PC-3 (cell line): Measurements from ENCODE around the gene B3GAT1. TPM values are rescaled to one million over a fixed set of nuclear protein-coding genes. Genes with fewer than 3 reads are reported as not detected.

Experiments used
- ATAC-seq: fragments of 200-7000 bp; cut with Tn5 transposase; 2 replicates; pipeline ENCODE4 v1.9.1; 2020; ENCODE audit warnings: mild to moderate bottlenecking, moderate library complexity
- BruUV-seq: library from RNA; stranded (reverse); fragments of 400-500 nt; replicated peaks from 2 replicates; lab custom pipeline; 2021; lab: Mats Ljungman, UMichigan
- CTCF ChIA-PET: fragments of 300-600 bp; sonication (Branson Sonifier 250); formaldehyde crosslinking; loops from one replicate; lab custom pipeline; 2022; ENCODE audit warnings: antibody characterized with exemption; lab: Charles Lee
- POLR2A ChIA-PET: fragments of 300-600 bp; sonication (Branson Sonifier 250); formaldehyde crosslinking; loops from one replicate; lab custom pipeline; 2022; ENCODE audit warnings: antibody characterized with exemption; ENCODE audit not compliant: unreplicated experiment; lab: Charles Lee
- DNase-seq: peaks from one replicate; pipeline ENCODE4 v3.0.0-alpha.2; 2015
- H2AFZ ChIP-seq: fragments of 300-600 bp; sonication (generic); 2 replicates; pipeline ENCODE4 v1.6.0; 2016; ENCODE audit warnings: antibody characterized with exemption, low read length
- H3F3A ChIP-seq: fragments of 300-600 bp; sonication (generic); one replicate; pipeline ENCODE4 v1.6.0; 2017; ENCODE audit warnings: antibody characterized with exemption, low read length, control low read depth, mild to moderate bottlenecking; ENCODE audit not compliant: unreplicated experiment
- H3K27ac ChIP-seq: fragments of 300-600 bp; sonication (generic); 2 replicates; pipeline ENCODE4 v1.5.1; 2016; ENCODE audit warnings: mild to moderate bottlenecking, low read length
- H3K27me3 ChIP-seq: fragments of 300-600 bp; sonication (generic); 2 replicates; pipeline ENCODE4 v1.6.1; 2016; ENCODE audit warnings: low read length, mixed read lengths
- H3K36me3 ChIP-seq: fragments of 300-600 bp; sonication (generic); 2 replicates; pipeline ENCODE4 v1.6.1; 2016; ENCODE audit warnings: low read depth, mixed run types, low read length, mixed read lengths
- H3K4me1 ChIP-seq: fragments of 300-600 bp; sonication (generic); 2 replicates; pipeline ENCODE4 v1.5.1; 2016; ENCODE audit warnings: low read length; ENCODE audit not compliant: insufficient read depth
- H3K4me2 ChIP-seq: fragments of 300-600 bp; sonication (generic); 2 replicates; pipeline ENCODE4 v1.6.0; 2016; ENCODE audit warnings: low read length
- H3K4me3 ChIP-seq: fragments of 300-600 bp; sonication (generic); 2 replicates; pipeline ENCODE4 v1.5.1; 2016; ENCODE audit warnings: mild to moderate bottlenecking, low read length, mixed read lengths
- H3K79me2 ChIP-seq: fragments of 300-600 bp; sonication (generic); 2 replicates; pipeline ENCODE4 v1.6.1; 2017; ENCODE audit warnings: low read length, mixed read lengths
- H3K9ac ChIP-seq: fragments of 300-600 bp; sonication (generic); 2 replicates; pipeline ENCODE4 v1.6.0; 2016; ENCODE audit warnings: mild to moderate bottlenecking, low read length
- H3K9me2 ChIP-seq: fragments of 300-600 bp; sonication (generic); replicated peaks from 2 replicates; pipeline ENCODE4 v1.6.1; 2016; ENCODE audit warnings: mixed run types, low read length, mixed read lengths
- H3K9me3 ChIP-seq: fragments of 300-600 bp; sonication (generic); 2 replicates; pipeline ENCODE4 v1.6.1; 2016; ENCODE audit warnings: low read length, mixed read lengths
- H4K20me1 ChIP-seq: fragments of 300-600 bp; sonication (generic); 2 replicates; pipeline ENCODE4 v1.6.1; 2016; ENCODE audit warnings: low read length, mixed read lengths
- EZH2 ChIP-seq: fragments of 300-600 bp; sonication (generic); IDR thresholded peaks from one replicate; pipeline ENCODE4 v1.6.1; 2017; ENCODE audit warnings: antibody characterized with exemption, mild to moderate bottlenecking, low read length; ENCODE audit not compliant: unreplicated experiment
- EZH2phosphoT487 ChIP-seq: fragments of 300-600 bp; sonication (generic); IDR thresholded peaks from 2 replicates; pipeline ENCODE4 v1.6.1; 2018; ENCODE audit warnings: mild to moderate bottlenecking, antibody characterized with exemption, low read length, borderline replicate concordance
- intact Hi-C: fragments of 100-400 bp; cut with micrococcal nuclease; formaldehyde crosslinking; loops from 2 replicates; pipeline ENCODE4 v1.9.0; 2023
- total RNA-seq: library from RNA; depleted of rRNA; stranded (reverse); fragments of >200 nt; gene quantifications from 2 replicates; pipeline ENCODE4 v1.2.3, GENCODE V29; 2014
- TF ChIP-seq, protein P1 (sequence below): fragments of 300-600 bp; sonication (generic); conservative IDR thresholded peaks from 2 replicates; pipeline ENCODE4 v1.5.1; 2017; ENCODE audit warnings: antibody characterized with exemption, low read depth, mild to moderate bottlenecking, low read length

Gene B3GAT1
- total RNA-seq, 1 experiment from 2014 or later, result not detected

- no peaks in the 10 kb centered on the region for H3K4me1 ChIP-seq
- no peaks in the 10 kb centered on the region for H3K9me2 ChIP-seq
- H2AFZ ChIP-seq, result no peak overlapping the region
- ATAC-seq, result no peak
- intact Hi-C loops, result no loop called here
- H3K9ac ChIP-seq, result no peak overlapping the region
- H3K4me2 ChIP-seq, result no peak overlapping the region
- no peaks in the 10 kb centered on the region for H4K20me1 ChIP-seq
- TF ChIP-seq EZH2phosphoT487 (no peak), EZH2 (no peak)
- TF ChIP-seq, protein P1, sequence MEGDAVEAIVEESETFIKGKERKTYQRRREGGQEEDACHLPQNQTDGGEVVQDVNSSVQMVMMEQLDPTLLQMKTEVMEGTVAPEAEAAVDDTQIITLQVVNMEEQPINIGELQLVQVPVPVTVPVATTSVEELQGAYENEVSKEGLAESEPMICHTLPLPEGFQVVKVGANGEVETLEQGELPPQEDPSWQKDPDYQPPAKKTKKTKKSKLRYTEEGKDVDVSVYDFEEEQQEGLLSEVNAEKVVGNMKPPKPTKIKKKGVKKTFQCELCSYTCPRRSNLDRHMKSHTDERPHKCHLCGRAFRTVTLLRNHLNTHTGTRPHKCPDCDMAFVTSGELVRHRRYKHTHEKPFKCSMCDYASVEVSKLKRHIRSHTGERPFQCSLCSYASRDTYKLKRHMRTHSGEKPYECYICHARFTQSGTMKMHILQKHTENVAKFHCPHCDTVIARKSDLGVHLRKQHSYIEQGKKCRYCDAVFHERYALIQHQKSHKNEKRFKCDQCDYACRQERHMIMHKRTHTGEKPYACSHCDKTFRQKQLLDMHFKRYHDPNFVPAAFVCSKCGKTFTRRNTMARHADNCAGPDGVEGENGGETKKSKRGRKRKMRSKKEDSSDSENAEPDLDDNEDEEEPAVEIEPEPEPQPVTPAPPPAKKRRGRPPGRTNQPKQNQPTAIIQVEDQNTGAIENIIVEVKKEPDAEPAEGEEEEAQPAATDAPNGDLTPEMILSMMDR, result no peak
- peaks cover 26% of the 10 kb centered on the region for H3K27me3 ChIP-seq
- ChIA-PET POLR2A (no interaction called here), CTCF (no interaction called here)
- DNase-seq, result no peak
- H3K36me3 ChIP-seq, result no peaks in the 10 kb centered on the region
- H3K27ac ChIP-seq, result no peak overlapping the region
- no peaks in the 10 kb centered on the region for H3F3A ChIP-seq
- H3K9me3 ChIP-seq, result no peaks in the 10 kb centered on the region
- no peaks in the 10 kb centered on the region for H3K79me2 ChIP-seq
- no TSS peak for BruUV-seq
- no peak overlapping the region for H3K4me3 ChIP-seq
Observed at GRCh38 chr11:134384406-134384805, 27.6 kb downstream of the B3GAT1 start.

- ATAC-seq (no peak), DNase-seq (no peak)
- Histone ChIP-seq H3K4me1 (no peaks in the 10 kb centered on the region), H3K79me2 (no peaks in the 10 kb centered on the region), H3K9me3 (no peaks in the 10 kb centered on the region), H3K9me2 (no peaks in the 10 kb centered on the region), H3K4me2 (no peak overlapping the region), H3K9ac (no peak overlapping the region), H4K20me1 (no peaks in the 10 kb centered on the region), H2AFZ (no peak overlapping the region), H3K27ac (no peak overlapping the region), H3K4me3 (no peak overlapping the region), H3K27me3 (peaks cover 26% of the 10 kb centered on the region), H3F3A (no peaks in the 10 kb centered on the region), H3K36me3 (no peaks in the 10 kb centered on the region)
- intact Hi-C loops, result no loop called here
- ChIA-PET CTCF (no interaction called here), POLR2A (no interaction called here)
- TF ChIP-seq, protein P1, result no peak
- no peak for TF ChIP-seq EZH2phosphoT487
- TF ChIP-seq EZH2, result no peak
- BruUV-seq, result no TSS peak
Observed at GRCh38 chr11:134383576-134384221, 28.3 kb downstream of the B3GAT1 start.

- H3K27me3 ChIP-seq, result peaks cover 33% of the 10 kb centered on the region
- H2AFZ ChIP-seq, result no peak overlapping the region
- no peaks in the 10 kb centered on the region for H3K9me3 ChIP-seq
- ChIA-PET CTCF (no interaction called here), POLR2A (no interaction called here)
- H3K79me2 ChIP-seq, result no peaks in the 10 kb centered on the region
- H4K20me1 ChIP-seq, result no peaks in the 10 kb centered on the region
- H3K4me1 ChIP-seq, result no peaks in the 10 kb centered on the region
- H3K27ac ChIP-seq, result no peak overlapping the region
- H3K4me3 ChIP-seq, result no peak overlapping the region
- no TSS peak for BruUV-seq
- no peaks in the 10 kb centered on the region for H3F3A ChIP-seq
- no peaks in the 10 kb centered on the region for H3K9me2 ChIP-seq
- H3K36me3 ChIP-seq, result no peaks in the 10 kb centered on the region
- intact Hi-C loops, result no loop called here
- no peak overlapping the region for H3K4me2 ChIP-seq
- TF ChIP-seq EZH2, result no peak
- TF ChIP-seq, protein P1, result no peak
- TF ChIP-seq EZH2phosphoT487, result no peak
- no peak overlapping the region for H3K9ac ChIP-seq
- DNase-seq, result no peak
- no peak for ATAC-seq
Observed at GRCh38 chr11:134382830-134383229, 29.2 kb downstream of the B3GAT1 start.
